Measurements from ENCODE around the gene DENND1B. TPM values are rescaled to one million over a fixed set of nuclear protein-coding genes. Genes with fewer than 3 reads are reported as not detected.

The DENND1B gene
- total RNA-seq, 1 experiment from 2014 or later = 1.9 TPM

DNA sequence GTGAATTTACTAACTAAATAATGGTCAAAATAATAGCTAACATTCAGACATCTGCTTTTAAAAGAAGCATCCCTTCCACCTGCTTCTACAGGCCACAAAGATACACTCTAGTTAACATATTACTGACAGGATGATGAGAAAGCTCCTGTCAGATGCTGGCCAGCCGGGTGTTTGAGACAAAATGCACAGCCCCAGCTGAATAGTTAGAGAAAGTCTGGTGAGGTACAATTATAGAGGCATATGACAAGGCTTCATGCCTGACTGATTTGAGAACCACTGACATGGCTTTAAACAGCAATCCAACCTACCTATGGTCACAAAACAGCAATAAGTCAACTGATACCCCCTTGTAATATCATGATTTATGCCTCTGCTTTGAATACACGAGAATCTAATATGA, 137.0 kb downstream of the DENND1B start:
- ChIA-PET CTCF (no interaction called here), POLR2A (ENCODE audit: low non-redundant PET) (no interaction called here)
- Histone ChIP-seq H3K4me1 (ENCODE audit: insufficient read depth, low read length, poor library complexity, severe bottlenecking) (no peaks in the 10 kb centered on the region), H3K4me3 (ENCODE audit: low read depth, low read length, poor library complexity, severe bottlenecking) (no peak overlapping the region), H3K9me3 (ENCODE audit: low read depth, low read length, poor library complexity, severe bottlenecking) (no peaks in the 10 kb centered on the region), H3K36me3 (ENCODE audit: insufficient read depth, low read length, poor library complexity, severe bottlenecking) (no peaks in the 10 kb centered on the region), H3K27me3 (replicated peaks; ENCODE audit: insufficient read depth, low read depth, low read length, poor library complexity) (no peaks in the 10 kb centered on the region), H3K27ac (ENCODE audit: low read depth, low read length, poor library complexity, severe bottlenecking) (no peak overlapping the region)
- intact Hi-C loops (cut with micrococcal nuclease; ENCODE audit: unreplicated experiment) = no loop called here
- DNase-seq (ENCODE audit: low spot score) = no peak
- no TSS peak for BruUV-seq (replicated peaks)
- TF ChIP-seq EZH2 (IDR thresholded peaks at IDR 0.05; ENCODE audit: borderline replicate concordance, low read depth, low read length, poor library complexity, severe bottlenecking) = no peak
- TF ChIP-seq, protein P1, sequence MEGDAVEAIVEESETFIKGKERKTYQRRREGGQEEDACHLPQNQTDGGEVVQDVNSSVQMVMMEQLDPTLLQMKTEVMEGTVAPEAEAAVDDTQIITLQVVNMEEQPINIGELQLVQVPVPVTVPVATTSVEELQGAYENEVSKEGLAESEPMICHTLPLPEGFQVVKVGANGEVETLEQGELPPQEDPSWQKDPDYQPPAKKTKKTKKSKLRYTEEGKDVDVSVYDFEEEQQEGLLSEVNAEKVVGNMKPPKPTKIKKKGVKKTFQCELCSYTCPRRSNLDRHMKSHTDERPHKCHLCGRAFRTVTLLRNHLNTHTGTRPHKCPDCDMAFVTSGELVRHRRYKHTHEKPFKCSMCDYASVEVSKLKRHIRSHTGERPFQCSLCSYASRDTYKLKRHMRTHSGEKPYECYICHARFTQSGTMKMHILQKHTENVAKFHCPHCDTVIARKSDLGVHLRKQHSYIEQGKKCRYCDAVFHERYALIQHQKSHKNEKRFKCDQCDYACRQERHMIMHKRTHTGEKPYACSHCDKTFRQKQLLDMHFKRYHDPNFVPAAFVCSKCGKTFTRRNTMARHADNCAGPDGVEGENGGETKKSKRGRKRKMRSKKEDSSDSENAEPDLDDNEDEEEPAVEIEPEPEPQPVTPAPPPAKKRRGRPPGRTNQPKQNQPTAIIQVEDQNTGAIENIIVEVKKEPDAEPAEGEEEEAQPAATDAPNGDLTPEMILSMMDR (conservative IDR thresholded peaks at IDR 0.05; ENCODE audit: low read depth, low read length) = no peak

DNA sequence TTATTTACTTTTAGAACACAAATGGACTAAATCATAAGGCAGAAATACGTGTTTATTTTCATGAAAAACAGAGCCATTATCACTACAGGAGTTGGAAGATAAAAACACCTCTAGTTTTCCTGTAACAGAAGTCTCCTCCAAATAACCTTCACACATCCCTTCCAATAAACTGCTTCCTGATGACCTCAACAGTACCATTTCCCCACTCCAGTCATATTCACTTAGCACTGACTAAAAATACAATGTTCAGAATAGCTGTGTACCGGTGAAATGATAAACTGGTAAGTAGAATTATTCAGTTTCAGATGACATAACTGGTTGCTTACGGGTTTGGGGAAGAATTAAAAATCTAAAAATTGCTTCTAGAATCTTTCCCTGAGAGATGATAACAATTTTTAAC, 137.9 kb downstream of the DENND1B start:
- no peaks in the 10 kb centered on the region for H3K4me1 ChIP-seq (ENCODE audit: insufficient read depth, low read length, poor library complexity, severe bottlenecking)
- DNase-seq (ENCODE audit: low spot score) = no peak
- TF ChIP-seq EZH2 (IDR thresholded peaks at IDR 0.05; ENCODE audit: borderline replicate concordance, low read depth, low read length, poor library complexity, severe bottlenecking) = no peak
- TF ChIP-seq, protein P1 (conservative IDR thresholded peaks at IDR 0.05; ENCODE audit: low read depth, low read length) = no peak
- H3K27ac ChIP-seq (ENCODE audit: low read depth, low read length, poor library complexity, severe bottlenecking) = no peak overlapping the region
- H3K36me3 ChIP-seq (ENCODE audit: insufficient read depth, low read length, poor library complexity, severe bottlenecking) = no peaks in the 10 kb centered on the region
- BruUV-seq (replicated peaks) = no TSS peak
- H3K27me3 ChIP-seq (replicated peaks; ENCODE audit: insufficient read depth, low read depth, low read length, poor library complexity) = no peaks in the 10 kb centered on the region
- no peak overlapping the region for H3K4me3 ChIP-seq (ENCODE audit: low read depth, low read length, poor library complexity, severe bottlenecking)
- ChIA-PET CTCF (no interaction called here), POLR2A (ENCODE audit: low non-redundant PET) (no interaction called here)
- intact Hi-C loops (cut with micrococcal nuclease; ENCODE audit: unreplicated experiment) = no loop called here
- no peaks in the 10 kb centered on the region for H3K9me3 ChIP-seq (ENCODE audit: low read depth, low read length, poor library complexity, severe bottlenecking)

- Histone ChIP-seq H3K36me3 (ENCODE audit: insufficient read depth, low read length, poor library complexity, severe bottlenecking) (no peaks in the 10 kb centered on the region), H3K4me1 (ENCODE audit: insufficient read depth, low read length, poor library complexity, severe bottlenecking) (no peaks in the 10 kb centered on the region), H3K9me3 (ENCODE audit: low read depth, low read length, poor library complexity, severe bottlenecking) (no peaks in the 10 kb centered on the region), H3K4me3 (ENCODE audit: low read depth, low read length, poor library complexity, severe bottlenecking) (no peak overlapping the region), H3K27me3 (replicated peaks; ENCODE audit: insufficient read depth, low read depth, low read length, poor library complexity) (no peaks in the 10 kb centered on the region), H3K27ac (ENCODE audit: low read depth, low read length, poor library complexity, severe bottlenecking) (no peak overlapping the region)
- intact Hi-C loops (cut with micrococcal nuclease; ENCODE audit: unreplicated experiment) = no loop called here
- POLR2A ChIA-PET (ENCODE audit: low non-redundant PET) = no interaction called here
- TF ChIP-seq EZH2 (IDR thresholded peaks at IDR 0.05; ENCODE audit: borderline replicate concordance, low read depth, low read length, poor library complexity, severe bottlenecking) = no peak
- DNase-seq (ENCODE audit: low spot score) = no peak
- CTCF ChIA-PET = no interaction called here
- no TSS peak for BruUV-seq (replicated peaks)
Observed at GRCh38 chr1:197633447-197634078, 141.7 kb downstream of the DENND1B start.

GRCh38 chr1:197632651-197633050, 142.6 kb downstream of the DENND1B start:
- no peak for DNase-seq (ENCODE audit: low spot score)
- Histone ChIP-seq H3K27me3 (replicated peaks; ENCODE audit: insufficient read depth, low read depth, low read length, poor library complexity) (no peaks in the 10 kb centered on the region), H3K4me3 (ENCODE audit: low read depth, low read length, poor library complexity, severe bottlenecking) (no peak overlapping the region), H3K4me1 (ENCODE audit: insufficient read depth, low read length, poor library complexity, severe bottlenecking) (no peaks in the 10 kb centered on the region), H3K36me3 (ENCODE audit: insufficient read depth, low read length, poor library complexity, severe bottlenecking) (no peaks in the 10 kb centered on the region), H3K9me3 (ENCODE audit: low read depth, low read length, poor library complexity, severe bottlenecking) (no peaks in the 10 kb centered on the region), H3K27ac (ENCODE audit: low read depth, low read length, poor library complexity, severe bottlenecking) (no peak overlapping the region)
- intact Hi-C loops (cut with micrococcal nuclease; ENCODE audit: unreplicated experiment) = no loop called here
- CTCF ChIA-PET = no interaction called here
- POLR2A ChIA-PET (ENCODE audit: low non-redundant PET) = no interaction called here
- TF ChIP-seq EZH2 (IDR thresholded peaks at IDR 0.05; ENCODE audit: borderline replicate concordance, low read depth, low read length, poor library complexity, severe bottlenecking) = no peak
- TF ChIP-seq, protein P1 (conservative IDR thresholded peaks at IDR 0.05; ENCODE audit: low read depth, low read length) = no peak
- no TSS peak for BruUV-seq (replicated peaks)
